ENCODE measurements around the gene ARIH1. TPM values are rescaled to one million over a fixed set of nuclear protein-coding genes. Genes with fewer than 3 reads are reported as not detected.
"Not testable (repeated sequence)": the region's sequence is repeated elsewhere in the genome, so short reads cannot be mapped to it uniquely, and the experiment has no call there.

ARIH1 gene
- total RNA-seq, 4 donors from 2014 or later: 42.6 to 90.0 (median 58.5) TPM

DNA sequence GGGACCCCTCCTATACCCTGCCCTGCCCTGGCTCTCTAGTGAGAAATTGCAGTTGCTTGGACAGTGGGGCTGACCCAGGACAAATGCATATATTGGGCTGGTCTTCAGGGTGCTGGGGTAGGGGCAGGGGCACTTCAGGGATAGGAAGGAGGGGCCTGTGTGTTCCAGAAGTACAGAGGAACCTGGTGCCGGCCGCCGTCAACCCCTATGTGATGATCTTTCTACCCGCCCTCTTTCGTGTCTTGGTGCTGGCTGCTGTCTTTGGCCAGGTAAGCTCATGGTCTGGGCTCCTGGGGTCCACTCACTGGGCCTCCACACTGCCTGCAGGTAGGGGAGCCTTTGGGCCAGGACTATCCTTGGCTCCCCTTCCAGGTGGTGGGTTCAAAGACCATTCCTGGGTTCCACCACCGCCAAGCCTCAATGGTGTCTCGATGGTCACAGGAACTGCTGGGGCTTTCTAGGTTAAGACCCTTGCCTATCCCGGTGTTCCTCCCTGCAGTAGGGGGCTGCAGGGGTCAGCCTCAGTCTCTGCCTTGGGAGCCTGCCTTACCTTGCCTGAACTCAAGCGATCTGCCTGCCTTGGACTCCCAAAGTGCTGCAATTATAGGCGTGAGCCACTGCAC, 174.6 kb downstream of the ARIH1 start:
- H3K36me3 ChIP-seq; H3K27me3 ChIP-seq; H3K27ac ChIP-seq; intact Hi-C loops (cut with DNase I); H3K4me3 ChIP-seq (replicated peaks in 1 of 3); H3K4me1 ChIP-seq; H3K9me3 ChIP-seq: not testable (repeated sequence)
- peak in 1 of 2 donors; percentile 0 for DNase-seq
- 75 to 86% methylated on average over 5 to 9 of the region's 10 CpGs for WGBS, 2 donors

MicroRNAs within 50 kb of the gene (microRNA counts, 767-probe panel; counts per million panel counts)
- microRNA hsa-miR-630: 1,990 to 4,082 counts per million in 2 donors

Other genes starting within 250 kb of the ARIH1 start
- 100 to 1,000 TPM; 270 to 587 (median 340) TPM for gene PKM, start 243.1 kb upstream of the ARIH1 start, total RNA-seq
- 10 to 100 TPM; 54.2 to 98.0 (median 70.4) TPM for gene PARP6, start 201.8 kb upstream of the ARIH1 start, total RNA-seq
- 1 to 10 TPM; 2.3 to 9.8 (median 6.8) TPM for gene CELF6, start 154.2 kb upstream of the ARIH1 start, total RNA-seq
- 100 to 1,000 TPM; 104 to 140 (median 111) TPM for gene HEXA, start 98.3 kb upstream of the ARIH1 start, total RNA-seq
- not detected for gene TMEM202, start 76.0 kb upstream of the ARIH1 start, total RNA-seq
- gene GOLGA6B, start 180.4 kb downstream of the ARIH1 start, total RNA-seq: under 1 TPM in 1 of 4 donors, not detected in 3; 0.27 TPM
- under 1 TPM in 1 of 4 donors, not detected in 3; 0.33 TPM for gene HIGD2B, start 211.9 kb downstream of the ARIH1 start, total RNA-seq
- gene BBS4, start 211.9 kb downstream of the ARIH1 start, total RNA-seq: 10 to 100 TPM; 33.7 to 54.4 (median 48.0) TPM

Measured in thyroid gland (tissue), 4 donors.